ENCODE results near the gene NKX2-2.

Gene NKX2-2

DNA sequence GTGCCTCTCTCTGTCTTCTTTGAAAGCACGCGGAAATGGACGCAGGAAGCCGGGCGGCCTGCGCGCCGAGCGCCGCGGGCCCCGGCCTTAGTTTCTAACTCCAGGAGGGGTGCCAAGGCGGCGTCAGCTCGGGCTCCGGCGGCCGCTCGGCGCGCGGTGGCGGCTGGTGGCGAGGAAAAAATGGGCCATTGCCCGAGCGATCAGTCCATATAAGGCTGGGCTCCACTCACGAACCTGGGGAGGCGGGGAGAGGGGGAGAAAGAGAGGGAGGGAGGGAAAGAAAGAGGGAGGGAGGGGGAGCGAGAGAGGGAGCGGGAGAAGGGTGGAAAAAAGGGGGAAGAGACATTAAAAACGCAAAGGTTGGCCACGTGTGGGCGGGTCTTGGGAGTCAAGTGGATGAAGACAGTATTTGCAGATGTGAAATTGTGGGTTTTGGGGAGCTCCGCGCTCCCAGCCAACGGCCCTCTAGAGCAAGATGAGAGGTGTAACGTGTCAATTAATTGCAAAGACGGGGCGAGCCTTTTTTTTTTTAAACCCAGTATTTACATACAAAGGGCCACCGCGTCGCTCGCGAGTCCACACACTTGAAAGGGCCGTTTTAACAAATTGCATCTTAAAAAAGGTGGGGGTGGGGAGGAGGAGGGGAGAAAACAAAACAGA is at the start of gene NKX2-2:
NKX2-2 (minus strand) TSS at position 184 of the 660 bp plus-strand sequence. CDS start 395 bp downstream, outside the sequence.
- DNase-seq: no peak

DNA sequence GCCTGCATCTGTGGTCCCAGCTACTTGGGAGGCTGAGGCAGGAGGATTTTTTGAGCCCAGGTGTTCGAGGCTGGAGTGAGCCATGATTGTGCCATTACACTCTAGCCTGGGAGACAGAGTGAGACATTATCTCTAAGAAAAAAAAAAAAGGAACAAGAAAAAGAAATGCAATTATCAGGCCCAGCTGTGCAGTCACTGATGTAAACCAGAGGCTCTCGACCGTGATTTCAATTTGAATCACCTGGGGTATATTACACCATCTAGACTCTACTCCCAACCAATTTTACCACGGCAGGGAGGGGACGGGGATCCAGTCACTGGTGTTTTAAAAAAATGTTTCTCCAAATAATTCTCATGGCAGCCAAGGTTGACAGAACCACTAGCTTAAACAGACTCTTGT is 48.8 kb upstream of the NKX2-2 start:
- no peak for DNase-seq

DNA sequence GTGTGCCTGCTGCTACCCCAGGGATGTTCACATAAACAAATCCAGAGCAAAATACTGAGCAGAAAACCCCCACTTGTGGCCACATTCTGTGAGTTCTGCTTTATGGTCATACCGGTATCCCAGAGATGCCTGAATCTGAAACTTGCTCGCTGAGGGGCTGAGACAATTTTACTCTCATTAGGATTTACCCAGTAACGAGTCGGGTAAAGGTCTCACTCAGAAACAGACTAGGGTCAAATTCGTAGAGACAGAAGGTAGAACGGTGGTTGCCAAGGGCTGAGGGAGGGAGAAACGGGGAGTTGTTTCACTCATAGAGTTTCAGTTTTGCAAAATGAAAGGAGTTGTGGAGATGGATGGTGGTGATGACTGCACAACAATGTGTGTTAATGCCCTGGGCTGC is 45.4 kb upstream of the NKX2-2 start:
- DNase-seq: no peak

DNA sequence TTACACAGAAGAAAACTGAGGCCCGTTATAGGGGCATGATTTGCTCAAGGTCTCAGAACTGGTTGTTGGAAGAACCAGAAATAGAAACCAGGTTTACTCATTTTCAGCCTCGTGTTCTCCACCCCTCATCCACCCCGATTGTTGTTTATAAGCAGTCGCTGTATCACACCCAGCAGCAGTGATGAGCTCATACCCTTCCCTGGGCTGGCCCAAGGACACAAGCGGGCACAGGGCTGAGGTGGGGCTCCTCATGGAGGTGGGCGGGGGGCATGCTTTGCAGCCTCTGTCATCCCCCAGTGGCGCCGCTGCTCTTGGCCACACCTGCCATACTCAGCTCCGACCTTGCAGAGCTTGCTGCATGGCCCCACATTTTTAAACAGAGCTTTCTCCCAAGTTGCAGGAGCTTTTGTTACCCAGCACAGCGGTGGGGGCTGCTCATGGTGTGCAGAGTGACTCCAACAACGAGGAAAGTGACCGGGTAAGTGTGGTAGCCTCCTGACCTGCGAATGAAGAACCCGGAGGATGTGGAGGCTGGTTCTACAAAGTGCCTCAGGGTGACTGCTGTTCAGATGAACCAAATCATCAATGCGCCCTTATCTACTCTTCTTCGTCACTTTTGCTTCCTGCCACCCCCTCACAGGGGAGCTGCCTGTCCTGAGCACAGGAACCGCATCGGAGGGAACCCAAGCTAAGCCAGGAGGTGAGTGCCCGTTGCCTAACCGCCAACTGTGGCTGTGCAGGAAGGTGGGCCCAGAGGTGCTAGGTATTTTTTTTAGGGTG is 43.6 kb upstream of the NKX2-2 start:
- DNase-seq: no peak

DNA sequence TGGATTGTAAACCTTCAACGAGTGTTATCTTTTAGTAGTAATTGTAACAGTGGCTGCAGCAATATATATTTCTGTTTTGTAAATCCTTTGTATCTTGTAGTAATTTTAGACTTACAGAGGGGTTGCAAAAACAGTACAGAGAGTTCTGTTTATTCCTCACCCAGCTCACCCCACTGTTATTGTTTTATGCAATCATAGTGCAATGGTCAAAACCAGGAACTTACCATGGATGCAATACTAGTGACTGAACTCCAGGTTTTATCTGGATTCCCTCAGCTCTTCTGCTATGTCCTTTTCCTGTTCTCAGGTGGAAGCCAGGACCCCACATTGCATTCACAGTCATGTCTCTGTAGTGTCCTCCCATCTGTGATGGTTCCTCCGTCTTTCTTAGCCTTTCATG is 42.5 kb upstream of the NKX2-2 start:
- no peak for DNase-seq

DNA sequence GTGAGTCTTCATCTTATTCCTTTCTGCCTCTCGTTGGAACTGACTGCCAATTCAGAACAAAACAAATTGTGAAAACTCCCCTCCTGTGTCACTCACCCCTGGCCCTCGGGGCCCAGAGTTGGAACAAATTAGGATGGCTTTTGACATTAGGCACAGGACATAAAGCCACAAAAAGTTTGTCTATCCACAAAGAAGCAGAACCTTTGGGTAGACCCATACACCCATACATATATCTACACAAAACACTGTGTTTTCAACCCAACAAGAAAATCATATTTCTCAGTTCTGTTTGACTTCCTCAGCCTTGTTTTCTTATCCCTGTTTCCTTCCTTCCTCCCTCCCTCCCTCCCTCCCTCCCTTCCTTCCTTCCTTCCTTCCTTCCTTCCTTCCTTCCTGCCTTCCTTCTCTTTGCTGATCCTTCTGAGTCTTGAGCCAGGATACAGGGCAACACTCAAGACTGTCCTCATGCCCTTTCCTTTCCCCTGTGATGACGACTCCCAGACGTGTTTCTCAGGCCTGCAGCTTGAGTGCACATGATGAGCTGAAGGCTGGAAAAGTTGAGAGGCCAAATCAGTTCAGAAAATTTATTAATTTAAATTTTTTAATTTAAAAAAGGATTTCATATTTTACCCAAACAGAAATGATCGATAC is 41.7 kb upstream of the NKX2-2 start:
- DNase-seq: no peak

DNA sequence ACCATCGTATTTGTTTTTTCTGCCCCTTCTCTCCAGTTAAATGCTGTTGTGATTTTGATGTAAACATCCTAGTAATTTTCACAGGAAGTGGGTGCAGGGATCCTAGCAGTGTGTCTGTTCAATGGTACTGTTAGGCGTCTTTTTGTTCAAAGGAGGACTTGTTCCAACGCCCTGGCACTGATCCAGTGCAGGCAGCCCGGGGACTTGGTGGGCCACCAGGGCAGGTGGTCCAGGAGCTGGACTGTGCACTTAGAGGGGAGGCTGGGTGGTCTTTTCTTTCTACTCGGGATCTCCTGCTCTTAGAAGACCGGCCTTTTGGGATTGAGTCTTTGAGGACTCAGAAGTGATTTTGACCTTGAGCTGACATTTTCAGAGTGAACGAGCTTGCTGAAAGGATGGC is 41.1 kb upstream of the NKX2-2 start:
- DNase-seq: no peak

DNA sequence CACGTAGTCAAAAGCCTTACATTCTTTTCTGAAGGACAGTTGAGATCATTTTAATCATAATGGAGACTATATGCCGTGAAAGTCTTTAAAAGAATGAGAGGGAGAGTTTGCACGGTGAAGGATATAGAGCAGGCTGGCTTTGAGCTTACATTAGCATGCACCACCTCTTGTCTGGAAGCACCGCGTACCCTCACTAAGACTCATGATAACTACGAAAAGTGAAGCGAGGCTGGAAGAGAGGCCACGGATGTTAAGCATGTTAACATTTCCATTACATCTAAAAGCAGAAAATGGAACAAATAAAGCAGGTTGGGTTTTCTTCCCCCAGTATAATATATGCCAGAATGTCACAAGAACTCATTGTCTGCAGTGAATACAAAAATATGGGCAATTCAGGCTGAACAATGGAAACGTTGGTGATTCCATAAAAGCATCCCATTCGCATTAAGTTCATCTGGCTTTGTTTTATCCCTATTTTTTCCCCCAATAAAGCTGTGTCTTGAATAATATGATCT is 40.6 kb upstream of the NKX2-2 start:
- no peak for DNase-seq

DNA sequence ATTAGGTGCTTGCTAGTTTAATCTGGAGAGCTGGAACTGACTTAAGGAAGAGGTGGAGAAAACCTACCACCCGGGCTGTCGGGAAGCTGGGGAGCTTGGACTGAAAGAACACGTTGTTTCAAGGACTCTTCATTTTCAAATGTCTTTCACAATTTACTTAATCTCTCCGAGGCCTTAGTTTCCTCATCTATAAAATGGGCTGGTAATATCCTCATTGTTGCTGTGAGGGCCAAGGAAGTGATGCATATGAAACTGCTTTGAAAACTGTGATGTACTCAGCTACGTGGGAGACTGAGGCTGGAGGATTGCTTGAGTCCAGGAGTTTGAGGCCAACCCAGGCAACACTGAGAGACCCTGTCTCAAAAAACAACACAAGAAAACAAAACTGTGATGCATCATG is 36.7 kb upstream of the NKX2-2 start:
- no peak for DNase-seq

DNA sequence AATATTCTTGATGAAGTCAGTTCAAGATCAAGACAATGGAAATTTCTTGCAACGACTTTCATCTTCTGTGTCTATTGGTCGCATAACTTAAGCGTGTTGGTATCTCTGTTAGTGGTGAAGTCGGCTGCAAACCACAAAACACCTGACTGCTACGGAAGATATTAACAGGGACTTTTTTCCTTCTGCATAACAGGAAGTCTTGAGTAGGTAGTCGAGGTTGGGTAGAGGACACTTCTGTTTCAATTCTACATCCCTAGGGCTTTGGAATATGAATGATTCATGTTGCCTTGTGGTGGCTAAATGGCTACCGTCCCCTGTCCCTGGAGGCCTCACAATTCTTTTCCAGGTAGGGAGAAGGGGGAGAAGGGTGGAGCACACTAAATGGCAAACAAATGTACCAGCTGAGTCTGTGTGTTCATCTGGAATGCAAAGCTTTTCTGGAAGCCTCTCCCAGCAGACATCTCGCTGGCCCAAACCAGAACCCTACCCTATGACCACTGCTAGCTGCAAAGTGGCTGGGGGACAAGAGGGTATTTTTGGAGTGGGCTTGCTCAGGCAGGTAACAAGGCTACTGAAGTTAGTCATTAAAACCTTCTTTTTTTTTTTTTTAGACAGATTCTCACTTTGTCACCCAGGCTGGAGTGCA is 34.6 kb upstream of the NKX2-2 start:
- DNase-seq: peak; percentile 45

DNA sequence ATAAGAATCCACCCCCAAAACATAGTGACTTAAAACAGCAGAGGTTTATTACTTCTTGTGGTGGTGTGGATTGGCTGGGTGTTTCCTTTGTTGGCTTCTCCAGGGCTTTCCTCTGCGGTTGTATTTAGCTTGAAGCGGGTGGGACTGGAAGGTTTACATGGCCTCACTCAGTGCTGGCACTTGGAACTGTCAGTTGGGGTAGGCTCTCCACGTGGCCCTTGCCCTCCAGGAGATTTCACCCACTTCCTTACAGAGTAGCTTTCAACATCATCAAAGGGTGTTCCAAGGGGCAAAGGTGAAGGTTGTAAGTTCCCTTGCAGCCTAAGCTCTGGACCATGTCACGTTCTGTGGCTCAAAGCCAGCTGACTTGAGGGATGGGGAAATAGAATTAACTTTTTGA is 32.5 kb upstream of the NKX2-2 start:
- no peak for DNase-seq

DNA sequence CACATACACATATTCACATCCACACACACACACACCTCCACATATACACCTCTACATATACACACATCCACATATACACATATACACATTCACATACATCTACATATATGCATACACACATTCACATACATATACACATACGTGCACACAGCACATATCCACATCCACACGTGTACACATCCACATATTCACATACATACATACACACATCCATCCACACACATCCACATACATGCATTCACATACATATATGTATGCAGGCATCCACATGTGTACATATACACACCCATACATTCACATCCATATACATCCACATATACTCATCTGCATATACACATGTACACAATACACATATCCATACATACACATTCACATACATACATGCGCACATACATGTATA is 25.6 kb upstream of the NKX2-2 start:
- DNase-seq: no peak

DNA sequence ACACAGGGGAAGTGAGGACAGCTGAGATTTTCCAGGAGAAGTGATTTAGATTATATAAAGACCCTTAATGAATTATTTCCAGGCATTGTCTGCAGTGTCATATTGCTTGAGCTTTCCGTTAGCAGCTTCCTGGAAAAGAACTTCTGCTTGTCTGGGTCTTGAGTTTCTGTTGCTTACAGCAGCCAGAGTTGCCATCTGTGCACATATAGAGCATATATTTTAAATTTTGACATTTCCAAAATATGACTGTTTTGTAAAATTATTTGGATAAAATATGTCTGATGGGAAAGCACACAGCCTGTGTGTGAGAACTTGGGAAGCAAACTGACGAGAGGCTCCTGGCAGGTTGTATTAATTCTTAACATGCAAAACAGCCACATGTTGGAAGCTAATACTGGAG is 21.0 kb upstream of the NKX2-2 start:
- no peak for DNase-seq

DNA sequence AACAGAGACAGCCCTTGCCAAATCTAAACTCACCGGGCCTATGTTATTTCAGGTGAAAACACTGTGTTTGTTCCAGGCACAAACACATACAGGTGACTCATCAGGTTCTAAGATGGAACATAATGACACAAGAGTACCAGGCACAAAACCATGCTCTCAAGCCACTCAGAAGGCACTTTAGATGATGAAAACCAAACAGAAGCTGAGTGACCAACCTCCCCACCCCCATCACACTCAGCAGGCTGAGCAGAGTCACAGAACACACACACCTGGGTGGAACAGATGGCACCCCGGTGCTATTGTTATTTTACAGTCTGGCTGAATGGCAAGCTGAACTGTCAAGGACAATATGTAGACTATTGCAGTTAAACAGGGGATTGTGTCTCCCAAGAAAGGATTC is 20.6 kb upstream of the NKX2-2 start:
- no peak for DNase-seq

DNA sequence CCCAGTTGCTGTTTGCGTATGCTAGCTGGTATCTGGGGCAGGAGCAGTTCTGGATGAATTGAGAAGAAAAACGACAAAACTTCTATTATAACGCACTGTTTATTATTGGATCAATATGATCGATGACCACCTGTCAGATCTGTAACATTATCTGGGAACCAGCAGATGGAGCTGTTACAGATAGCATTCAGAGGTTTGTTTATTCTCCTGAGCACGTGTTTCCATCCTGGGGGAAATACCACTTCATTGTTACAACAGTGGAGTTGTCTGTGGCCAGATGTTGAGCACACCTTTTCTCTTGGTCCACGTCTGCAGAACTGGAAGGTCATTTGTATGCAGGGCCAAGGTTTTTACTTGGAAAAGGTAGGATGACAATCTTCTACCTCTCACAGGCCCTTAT is 16.0 kb upstream of the NKX2-2 start:
- no peak for DNase-seq

DNA sequence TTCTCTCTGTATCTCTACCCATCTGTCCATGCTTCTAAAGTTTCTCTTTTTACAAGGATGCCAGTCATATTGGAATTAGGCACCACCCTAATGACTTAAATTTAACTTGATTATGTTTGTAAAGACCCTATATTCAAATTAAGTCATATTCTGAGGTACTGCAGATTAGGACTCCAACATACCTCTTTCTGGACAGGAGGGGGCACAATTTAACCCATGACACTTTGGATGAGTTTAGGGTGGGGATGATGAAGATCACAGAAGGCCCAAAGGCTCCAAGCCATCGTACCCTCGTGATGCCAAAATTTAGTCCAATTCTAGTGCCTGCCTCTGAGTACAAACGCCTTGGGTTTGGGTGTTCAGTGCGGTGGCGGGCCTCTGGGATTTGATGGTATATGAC is 15.0 kb upstream of the NKX2-2 start:
- DNase-seq: no peak

DNA sequence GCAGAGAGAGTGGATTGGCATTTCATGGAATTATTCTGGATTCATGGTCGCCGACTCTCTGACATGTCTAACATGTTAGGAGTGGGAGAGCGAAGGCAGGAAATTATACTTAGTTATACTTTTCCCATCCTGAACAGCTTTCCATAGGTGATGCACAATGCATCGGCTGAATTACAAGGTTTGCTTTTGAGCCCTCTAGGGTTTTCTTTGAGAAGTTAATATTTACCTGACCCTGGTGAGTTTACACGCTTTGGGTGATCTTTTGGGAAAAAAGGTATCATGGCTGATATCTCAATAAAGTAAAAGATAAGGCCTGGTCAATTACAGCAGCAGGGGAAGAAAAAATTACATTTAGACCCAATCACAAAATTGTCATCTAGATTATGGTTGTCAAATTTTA is 14.0 kb upstream of the NKX2-2 start:
- DNase-seq: no peak

DNA sequence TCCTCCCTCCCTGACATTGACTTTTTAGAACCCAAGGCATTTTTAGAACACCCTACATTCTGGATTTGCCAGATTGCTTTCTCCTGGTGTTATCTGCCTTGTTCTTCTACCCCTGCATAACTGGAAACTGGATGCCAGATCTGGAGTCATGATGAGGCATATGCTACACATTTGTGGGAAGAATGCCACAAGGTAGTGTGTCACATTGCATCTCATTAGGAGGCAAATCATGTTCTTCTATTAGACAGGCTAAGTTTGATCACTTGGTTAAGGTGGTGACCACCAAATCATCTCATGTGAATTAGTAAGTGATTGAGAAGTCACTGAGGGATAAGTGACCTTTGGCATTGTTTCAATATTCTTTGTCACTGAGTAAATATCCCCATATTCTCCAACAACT is 12.9 kb upstream of the NKX2-2 start:
- DNase-seq: no peak

DNA sequence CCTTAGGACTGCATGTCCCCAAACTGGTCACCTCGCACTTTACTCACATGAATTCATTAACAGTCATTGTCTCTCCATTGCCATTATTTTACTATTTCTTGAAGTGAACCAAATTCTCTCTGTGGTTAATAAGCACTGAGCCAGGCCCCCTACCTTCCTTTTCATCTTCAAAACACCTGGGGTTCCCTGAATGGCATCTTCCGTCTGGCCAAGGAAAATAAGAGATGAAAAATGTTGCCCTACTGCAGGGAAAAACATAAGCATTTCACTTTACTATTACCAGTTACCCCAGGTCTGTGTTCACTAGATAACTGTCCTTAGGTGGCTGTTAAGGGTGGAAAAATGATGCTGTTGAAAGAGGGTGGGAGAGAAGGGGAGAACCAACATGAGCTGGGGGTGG is 10.0 kb upstream of the NKX2-2 start:
- no peak for DNase-seq

DNA sequence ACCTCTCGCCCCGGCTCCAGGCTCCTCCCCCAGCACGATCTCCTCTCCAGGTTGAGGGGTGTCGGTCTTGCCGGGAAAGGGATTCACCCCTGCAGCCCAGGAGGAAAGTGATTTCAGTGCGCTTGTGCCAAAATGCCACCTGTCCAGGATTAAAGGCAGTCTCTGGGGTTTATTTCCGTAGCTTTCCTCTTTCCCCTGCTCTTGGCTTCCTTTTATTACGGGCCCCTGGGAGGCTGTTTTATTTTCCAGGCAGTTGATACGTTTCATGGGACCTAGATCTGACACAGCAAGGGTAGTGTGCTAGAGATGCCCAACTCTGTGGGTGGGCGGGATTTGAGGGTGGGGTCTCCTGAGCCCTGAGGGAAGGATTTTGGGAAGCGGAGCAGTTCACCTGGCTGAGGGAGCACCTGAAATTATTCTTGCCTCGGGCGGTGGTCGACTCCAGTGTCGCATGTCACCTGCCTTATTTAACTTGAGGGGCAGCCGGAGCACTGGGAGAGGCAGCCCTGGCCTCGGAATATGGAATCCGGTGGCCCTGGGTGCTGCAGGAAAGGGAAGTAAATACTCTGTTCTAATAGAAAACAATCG is 9.5 kb upstream of the NKX2-2 start:
- DNase-seq: no peak

DNA sequence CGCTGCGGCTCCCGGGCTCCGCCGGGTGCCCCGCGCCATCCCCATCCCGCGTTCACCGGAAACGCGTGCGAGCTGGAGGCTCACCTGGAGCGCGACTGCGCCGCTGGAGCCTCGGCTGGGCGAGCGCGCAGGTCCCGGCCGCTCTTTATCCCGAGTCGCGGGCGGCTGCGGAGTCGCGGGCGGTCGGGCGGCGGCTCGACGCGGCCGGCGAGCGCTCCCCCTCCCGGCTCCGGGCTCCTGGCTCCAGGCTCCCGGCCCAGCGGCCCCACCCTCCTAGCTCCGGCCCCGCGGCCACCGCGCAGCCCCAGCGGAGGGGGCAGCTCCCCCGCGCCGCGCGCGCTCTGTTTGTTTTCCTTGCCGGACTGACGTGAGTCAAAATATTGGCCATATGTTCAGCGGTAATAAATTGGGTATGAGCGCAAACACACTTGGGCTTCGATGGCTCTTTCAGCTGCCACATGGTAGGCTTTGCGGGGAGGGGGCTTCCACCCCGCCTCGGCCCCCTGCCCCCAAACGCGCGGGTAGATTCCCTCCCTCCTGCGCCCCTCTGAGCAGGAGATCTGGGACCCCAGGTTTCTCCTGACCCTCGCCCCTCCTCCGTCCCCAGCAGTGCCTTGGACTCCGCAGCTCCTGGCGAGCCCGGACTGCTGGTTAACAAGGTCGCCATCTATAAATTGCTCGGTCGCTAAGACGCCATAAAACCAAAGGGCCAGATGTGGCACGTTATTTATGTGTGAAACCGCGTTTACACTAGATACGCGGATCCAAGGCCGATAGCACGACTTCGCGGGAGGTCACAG is 8.8 kb upstream of the NKX2-2 start:
- DNase-seq: no peak

All from RPMI8226 (cell line).